Loucy (cell line): ENCODE results near the gene STOX2.

Experiments
- H2AFZ ChIP-seq: fragments of 200-600 bp; sonication (generic); 2 replicates; pipeline ENCODE4 v1.6.0; 2016; ENCODE audit warnings: antibody characterized with exemption, mild to moderate bottlenecking, low read length, moderate library complexity
- H3F3A ChIP-seq: fragments of 200-600 bp; 2 replicates; pipeline ENCODE4 v1.6.0; 2016; ENCODE audit warnings: antibody characterized with exemption, low read depth, mild to moderate bottlenecking
- H3K27me3 ChIP-seq: fragments of 200-600 bp; sonication (generic); 2 replicates; pipeline ENCODE4 v1.6.1; 2014; ENCODE audit warnings: low read length, mild to moderate bottlenecking; ENCODE audit not compliant: insufficient read depth, poor library complexity, severe bottlenecking
- H3K36me3 ChIP-seq: fragments of 200-600 bp; sonication (generic); 2 replicates; pipeline ENCODE4 v1.6.1; 2016; ENCODE audit warnings: low read length; ENCODE audit not compliant: insufficient read depth
- H3K4me1 ChIP-seq: fragments of 200-600 bp; sonication (generic); 2 replicates; pipeline ENCODE4 v1.5.1; 2014; ENCODE audit warnings: low read length, mild to moderate bottlenecking; ENCODE audit not compliant: insufficient read depth, poor library complexity, severe bottlenecking
- H3K4me2 ChIP-seq: fragments of 200-600 bp; sonication (generic); 2 replicates; pipeline ENCODE4 v1.6.0; 2014; ENCODE audit warnings: antibody characterized with exemption, low read length, low read depth, mild to moderate bottlenecking; ENCODE audit not compliant: poor library complexity, severe bottlenecking
- H3K4me3 ChIP-seq: fragments of 200-600 bp; sonication (generic); 2 replicates; pipeline ENCODE4 v1.5.1; 2014; ENCODE audit warnings: low read length, mild to moderate bottlenecking, mixed read lengths; ENCODE audit not compliant: poor library complexity, severe bottlenecking
- H3K79me2 ChIP-seq: fragments of 200-600 bp; sonication (generic); 2 replicates; pipeline ENCODE4 v1.6.1; 2014; ENCODE audit warnings: low read length; ENCODE audit not compliant: insufficient read depth
- H3K9ac ChIP-seq: fragments of 200-600 bp; sonication (generic); 2 replicates; pipeline ENCODE4 v1.6.0; 2014; ENCODE audit warnings: mild to moderate bottlenecking, low read depth, low read length, moderate library complexity; ENCODE audit not compliant: poor library complexity, severe bottlenecking
- H3K9me2 ChIP-seq: fragments of 200-600 bp; sonication (generic); replicated peaks from 2 replicates; pipeline ENCODE4 v1.6.1; 2016; ENCODE audit warnings: low read depth, low read length, mixed read lengths
- H3K9me3 ChIP-seq: fragments of 200-600 bp; sonication (generic); 2 replicates; pipeline ENCODE4 v1.6.1; 2014; ENCODE audit warnings: mild to moderate bottlenecking, antibody characterized with exemption, low read length, low read depth; ENCODE audit not compliant: insufficient read depth
- H4K20me1 ChIP-seq: fragments of 200-600 bp; sonication (generic); 2 replicates; pipeline ENCODE4 v1.6.0; 2014; ENCODE audit warnings: antibody characterized with exemption, low read length, mild to moderate bottlenecking; ENCODE audit not compliant: insufficient read depth, poor library complexity, severe bottlenecking
- CTCF ChIP-seq: fragments of 200-600 bp; sonication (generic); conservative IDR thresholded peaks from 2 replicates; pipeline ENCODE4 v1.5.1; 2014; ENCODE audit warnings: mild to moderate bottlenecking, antibody characterized with exemption, low read length
- EZH2phosphoT487 ChIP-seq: fragments of 200-600 bp; IDR thresholded peaks from 2 replicates; pipeline ENCODE4 v1.6.1; 2018; ENCODE audit warnings: antibody characterized with exemption, mild to moderate bottlenecking, moderate library complexity, borderline replicate concordance

The STOX2 gene

GRCh38 chr4:184028561-184029374 is 123.7 kb downstream of the STOX2 start:
- Histone ChIP-seq H3K79me2 (no peaks in the 10 kb centered on the region), H3K4me3 (peak overlapping the region; percentile 79), H3F3A (no peaks in the 10 kb centered on the region), H3K4me2 (peak overlapping the region; percentile 95), H3K9me2 (no peaks in the 10 kb centered on the region), H3K27me3 (no peaks in the 10 kb centered on the region), H4K20me1 (no peaks in the 10 kb centered on the region), H3K9ac (peak overlapping the region; percentile 62), H3K9me3 (no peaks in the 10 kb centered on the region), H2AFZ (peak overlapping the region; percentile 98), H3K36me3 (no peaks in the 10 kb centered on the region), H3K4me1 (peaks cover 18% of the 10 kb centered on the region)
- TF ChIP-seq CTCF (no peak), EZH2phosphoT487 (no peak)

GRCh38 chr4:184030036-184030435 is 124.9 kb downstream of the STOX2 start:
- TF ChIP-seq CTCF (no peak), EZH2phosphoT487 (no peak)
- H3K4me1 ChIP-seq: peaks cover 18% of the 10 kb centered on the region
- no peak overlapping the region for H3K4me3 ChIP-seq
- H3K9ac ChIP-seq: no peak overlapping the region
- no peaks in the 10 kb centered on the region for H4K20me1 ChIP-seq
- no peak overlapping the region for H2AFZ ChIP-seq
- no peak overlapping the region for H3K4me2 ChIP-seq
- H3K9me3 ChIP-seq: no peaks in the 10 kb centered on the region
- H3K36me3 ChIP-seq: no peaks in the 10 kb centered on the region
- H3F3A ChIP-seq: no peaks in the 10 kb centered on the region
- H3K79me2 ChIP-seq: no peaks in the 10 kb centered on the region
- no peaks in the 10 kb centered on the region for H3K9me2 ChIP-seq
- no peaks in the 10 kb centered on the region for H3K27me3 ChIP-seq

GRCh38 chr4:184030764-184031163 is 125.7 kb downstream of the STOX2 start:
- Histone ChIP-seq H3K4me2 (no peak overlapping the region), H3K4me3 (no peak overlapping the region), H3K36me3 (no peaks in the 10 kb centered on the region), H3K9ac (no peak overlapping the region), H4K20me1 (no peaks in the 10 kb centered on the region), H3K9me2 (no peaks in the 10 kb centered on the region), H3K79me2 (no peaks in the 10 kb centered on the region), H3K4me1 (peaks cover 18% of the 10 kb centered on the region), H3K27me3 (no peaks in the 10 kb centered on the region), H3K9me3 (no peaks in the 10 kb centered on the region), H3F3A (no peaks in the 10 kb centered on the region), H2AFZ (no peak overlapping the region)
- TF ChIP-seq EZH2phosphoT487 (no peak), CTCF (no peak)
